GM19438 (cell line): ENCODE results near the gene HSDL1.
A peak's percentile ranks its signal among the peaks of the same experiment; 100 is the strongest.

Source experiments
- ATAC-seq: cut with Tn5 transposase; IDR thresholded peaks from one replicate; pipeline ENCODE4 v1.9.1; 2021; ENCODE audit warnings: low read depth; ENCODE audit not compliant: unreplicated experiment

The HSDL1 gene

DNA sequence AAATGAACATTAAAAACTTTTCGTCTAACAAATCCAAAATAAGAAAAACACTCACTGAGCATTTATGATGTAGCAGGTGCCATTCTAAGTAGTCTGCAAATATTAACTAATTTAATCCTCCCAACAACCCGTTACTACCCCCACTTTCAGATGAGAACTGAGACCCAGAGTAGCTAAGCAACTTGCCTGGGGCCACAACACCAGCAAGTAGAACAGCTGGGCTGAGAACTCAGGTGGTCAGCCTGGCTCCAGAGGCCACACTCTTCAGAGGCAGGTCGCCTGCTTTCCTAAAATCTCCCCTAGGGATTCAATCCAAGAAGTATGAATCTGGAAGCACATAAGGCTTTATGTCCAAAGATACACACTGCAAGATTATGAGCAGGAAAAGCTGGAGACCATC, 34.5 kb downstream of the HSDL1 start:
- no peak for ATAC-seq

DNA sequence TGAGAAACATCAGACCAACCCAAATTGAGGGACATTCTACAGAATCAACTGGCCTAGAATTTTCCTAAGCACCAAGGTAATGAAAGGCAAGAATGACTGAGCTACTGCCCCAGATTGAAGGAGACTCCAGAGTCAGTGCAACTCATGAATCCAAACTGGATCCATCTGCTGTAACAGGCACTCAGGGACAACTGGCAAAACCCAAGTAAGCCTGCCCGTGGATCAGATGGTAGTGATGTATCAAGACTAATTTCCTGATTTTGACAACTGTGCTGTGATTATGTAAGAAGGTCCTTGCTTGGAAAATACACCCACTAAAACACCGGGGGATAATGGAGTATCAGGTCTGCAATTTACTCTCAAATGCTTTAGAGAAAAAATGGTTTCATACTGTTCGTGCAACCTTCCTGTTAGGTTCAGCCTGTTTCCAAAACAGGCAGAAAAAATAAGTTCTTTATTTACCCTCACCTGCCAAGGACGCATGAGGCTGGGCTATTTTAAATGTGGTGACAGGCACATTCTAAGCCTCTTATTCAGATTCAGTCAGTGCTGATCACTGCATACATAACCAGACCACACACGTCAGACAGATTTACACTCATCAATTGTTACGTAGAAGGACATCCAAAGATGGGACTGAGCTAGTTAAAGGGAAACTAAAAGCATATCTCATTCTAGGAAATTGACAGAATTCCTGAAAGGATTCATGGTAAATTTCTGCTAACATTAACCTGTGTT, 35.2 kb downstream of the HSDL1 start:
- ATAC-seq: no peak

DNA sequence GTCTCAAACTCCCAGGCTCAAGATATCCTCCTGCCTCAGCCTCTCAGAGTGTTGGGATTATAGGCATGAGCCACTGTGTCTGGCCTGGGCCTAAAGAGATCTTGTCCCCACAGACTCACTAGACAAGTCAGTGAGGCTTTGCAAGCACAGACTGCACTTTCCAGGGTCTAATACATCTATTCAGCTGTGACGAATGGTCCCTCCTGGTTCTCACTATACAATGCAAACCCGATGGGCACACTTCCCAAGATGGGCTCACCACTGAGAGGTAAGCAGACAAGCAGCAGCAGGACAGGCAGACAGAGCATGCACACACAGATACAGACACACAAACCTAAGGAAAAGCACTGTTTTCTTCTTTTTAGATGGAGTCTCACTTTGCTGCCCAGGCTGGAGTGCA, 37.1 kb downstream of the HSDL1 start:
- ATAC-seq: no peak

DNA sequence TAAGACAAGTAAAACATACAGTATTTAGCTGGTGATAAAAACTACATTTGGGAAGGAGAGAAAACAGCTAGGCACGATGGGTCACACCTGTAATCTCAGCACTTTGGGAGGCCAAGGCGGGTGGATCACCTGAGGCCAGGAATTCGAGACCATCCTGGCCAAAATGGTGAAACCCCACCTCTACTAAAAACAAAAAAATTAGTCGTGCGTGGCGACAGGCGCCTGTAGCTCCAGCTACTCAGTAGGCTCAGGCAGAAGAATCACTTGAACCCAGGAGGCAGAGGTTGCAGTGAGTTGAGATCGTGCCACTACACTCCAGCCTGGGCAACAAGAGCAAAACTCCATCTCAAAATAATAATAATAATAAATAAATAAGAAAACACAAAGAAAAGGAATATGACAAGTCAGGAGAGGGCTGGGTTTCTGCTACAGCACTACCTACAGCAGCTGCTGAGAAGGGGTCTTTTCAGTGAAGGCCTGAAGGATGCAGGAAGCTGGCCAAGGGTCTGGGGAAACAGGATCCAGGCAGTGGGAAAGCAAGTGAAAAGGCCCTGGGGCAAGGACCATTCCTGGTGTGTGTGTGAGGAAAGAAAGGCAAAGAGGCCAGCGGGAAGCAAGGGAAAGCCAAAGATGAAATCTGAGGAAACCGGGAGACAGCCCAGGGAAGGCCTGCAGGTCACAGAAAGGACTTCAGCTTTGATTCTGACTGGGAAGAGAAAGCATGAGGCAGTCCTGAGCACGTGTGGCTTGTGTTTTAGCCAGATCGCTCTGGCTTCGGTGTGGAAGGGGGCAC, 38.8 kb downstream of the HSDL1 start:
- no peak for ATAC-seq

DNA sequence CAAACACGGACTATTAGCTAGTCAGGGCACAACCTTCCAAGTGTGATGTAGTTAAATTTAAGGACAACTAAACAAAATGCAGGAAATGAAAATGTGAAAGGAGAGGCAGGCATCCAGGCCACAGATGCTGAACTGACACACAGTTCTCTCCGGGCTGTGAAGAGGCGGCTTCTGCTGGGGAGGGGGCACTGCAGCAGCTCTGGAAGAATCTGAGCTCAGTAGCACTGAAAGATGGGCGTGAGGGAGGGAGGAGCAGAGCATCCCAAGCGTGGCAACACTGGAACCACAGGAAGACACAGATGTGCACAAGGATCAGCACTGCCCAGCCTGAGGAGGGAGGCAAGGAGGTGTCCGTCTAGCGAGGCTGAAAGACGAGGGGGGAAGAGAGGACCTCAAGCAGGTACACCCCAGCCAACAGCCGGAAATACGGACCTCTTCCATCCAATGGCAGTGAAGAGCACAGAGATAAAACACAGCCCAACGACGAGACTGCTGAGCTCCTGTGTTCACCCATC, 39.6 kb downstream of the HSDL1 start:
- no peak for ATAC-seq

DNA sequence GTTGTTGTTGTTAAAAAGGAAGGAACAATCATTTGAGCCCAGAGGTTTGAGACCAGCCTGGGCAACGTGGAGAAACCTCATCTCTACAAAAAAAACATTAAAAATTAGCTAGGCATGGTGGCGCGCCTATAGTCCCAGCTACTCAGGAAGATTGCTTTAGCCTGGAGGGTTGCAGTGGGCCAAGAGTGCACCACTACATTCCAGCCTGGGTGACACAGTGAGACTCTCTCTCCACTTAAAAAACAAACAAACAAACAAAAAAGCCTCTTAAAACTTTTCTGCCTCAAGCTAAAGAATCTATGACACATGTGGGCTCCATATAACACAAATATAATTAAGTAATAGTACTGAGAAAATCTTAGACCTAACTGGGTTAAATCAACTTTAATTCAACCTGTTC, 40.7 kb downstream of the HSDL1 start:
- no peak for ATAC-seq

DNA sequence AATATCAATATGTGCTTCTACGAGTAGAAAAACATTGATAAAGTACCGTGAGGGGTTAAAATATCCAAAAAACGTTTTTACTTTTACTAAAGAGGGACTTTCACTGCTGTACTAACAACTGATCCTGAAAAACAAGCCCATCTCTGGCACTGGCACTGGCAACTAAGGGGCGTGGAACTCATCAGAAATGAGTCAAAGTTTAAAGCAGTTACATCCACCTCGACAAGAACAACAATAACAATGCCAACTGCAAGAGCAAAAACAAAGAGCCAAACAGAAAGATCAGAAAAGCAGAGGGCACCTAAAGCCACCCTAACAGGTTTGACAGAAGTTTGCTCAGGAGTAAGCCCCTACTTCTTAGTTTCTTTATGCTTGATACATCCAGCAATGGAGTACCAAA, 41.3 kb downstream of the HSDL1 start:
- no peak for ATAC-seq

DNA sequence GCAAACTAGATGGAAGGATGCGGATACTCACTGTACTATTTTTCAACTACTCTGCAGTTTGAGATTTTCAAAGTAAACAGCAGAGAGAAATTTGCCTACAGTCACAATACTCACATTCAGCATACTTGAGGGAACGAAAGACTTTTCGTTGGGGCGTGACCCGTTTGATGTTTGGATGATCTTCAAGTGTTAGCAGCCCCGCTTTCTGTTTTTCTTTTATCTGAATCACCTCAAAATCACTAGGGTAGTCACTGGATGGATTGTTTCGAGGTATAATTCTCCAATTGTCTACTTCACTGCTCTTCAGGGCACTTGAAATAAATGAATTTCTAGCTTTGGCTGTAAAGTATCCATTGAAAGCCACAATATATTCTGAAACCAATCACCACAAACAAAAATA, 46.0 kb downstream of the HSDL1 start:
- ATAC-seq: no peak

DNA sequence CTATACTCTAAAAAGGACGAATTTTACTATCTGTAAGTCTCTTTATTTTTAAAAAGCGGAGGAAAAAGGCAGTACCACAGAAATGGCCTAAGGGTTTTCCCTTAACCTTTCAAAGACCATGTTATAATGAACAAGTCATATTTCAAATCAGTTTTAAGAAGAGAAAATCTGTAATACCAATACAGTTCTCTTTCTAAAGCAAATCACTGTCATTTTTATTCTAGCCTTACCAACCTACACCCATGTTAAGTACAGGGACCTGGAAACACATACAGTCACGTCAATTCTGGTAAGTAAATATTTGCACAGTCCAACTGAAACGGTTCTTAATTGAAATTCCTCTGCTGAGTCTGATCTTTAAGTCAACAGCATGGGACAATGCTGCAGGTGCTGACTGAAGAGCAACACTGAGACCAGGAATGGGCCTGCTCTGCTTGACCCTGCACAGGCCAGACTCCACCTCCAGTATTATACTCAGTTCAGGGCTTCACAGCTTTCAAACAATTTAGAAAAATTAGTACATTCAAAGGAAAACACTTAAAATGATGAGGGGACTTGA, 48.5 kb downstream of the HSDL1 start:
- ATAC-seq: no peak

DNA sequence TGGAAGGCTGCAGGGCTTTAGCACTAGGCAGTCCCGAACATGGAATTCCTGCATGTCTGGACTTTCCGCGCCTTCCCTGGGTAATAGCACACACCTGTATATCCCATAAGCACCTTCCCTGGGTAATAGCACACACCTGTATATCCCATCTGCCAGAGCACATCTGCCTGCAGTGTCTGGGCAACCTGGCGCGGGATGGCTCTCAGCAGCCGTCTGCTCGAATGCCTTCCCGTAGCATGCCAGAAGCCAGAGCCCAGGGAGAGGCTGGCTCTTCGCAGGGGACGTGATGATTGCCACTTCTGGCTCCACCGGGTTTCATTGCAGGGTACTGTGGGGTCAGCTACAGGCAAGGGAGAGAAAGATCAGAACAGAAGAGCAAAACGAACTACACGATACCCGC, 49.5 kb downstream of the HSDL1 start:
- no peak for ATAC-seq

DNA sequence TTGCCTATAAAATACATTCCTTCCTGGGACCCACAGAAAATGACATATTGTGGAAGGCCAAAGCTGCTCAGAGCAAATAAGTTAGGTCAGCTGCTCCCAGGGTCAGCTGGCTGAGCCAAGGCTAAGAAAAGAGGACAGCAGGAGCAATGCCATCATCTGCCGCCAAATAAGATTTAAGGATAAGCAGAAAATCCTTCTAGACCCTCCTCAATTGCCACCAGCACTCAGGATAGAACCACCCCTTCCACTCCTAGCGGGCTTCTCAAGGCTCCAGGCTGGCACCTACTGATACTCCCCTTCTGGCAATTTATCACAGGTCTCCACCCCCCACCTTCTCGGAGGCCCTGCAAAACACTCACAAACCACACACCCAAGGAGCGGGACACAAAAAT, 51.1 kb downstream of the HSDL1 start:
- no peak for ATAC-seq

DNA sequence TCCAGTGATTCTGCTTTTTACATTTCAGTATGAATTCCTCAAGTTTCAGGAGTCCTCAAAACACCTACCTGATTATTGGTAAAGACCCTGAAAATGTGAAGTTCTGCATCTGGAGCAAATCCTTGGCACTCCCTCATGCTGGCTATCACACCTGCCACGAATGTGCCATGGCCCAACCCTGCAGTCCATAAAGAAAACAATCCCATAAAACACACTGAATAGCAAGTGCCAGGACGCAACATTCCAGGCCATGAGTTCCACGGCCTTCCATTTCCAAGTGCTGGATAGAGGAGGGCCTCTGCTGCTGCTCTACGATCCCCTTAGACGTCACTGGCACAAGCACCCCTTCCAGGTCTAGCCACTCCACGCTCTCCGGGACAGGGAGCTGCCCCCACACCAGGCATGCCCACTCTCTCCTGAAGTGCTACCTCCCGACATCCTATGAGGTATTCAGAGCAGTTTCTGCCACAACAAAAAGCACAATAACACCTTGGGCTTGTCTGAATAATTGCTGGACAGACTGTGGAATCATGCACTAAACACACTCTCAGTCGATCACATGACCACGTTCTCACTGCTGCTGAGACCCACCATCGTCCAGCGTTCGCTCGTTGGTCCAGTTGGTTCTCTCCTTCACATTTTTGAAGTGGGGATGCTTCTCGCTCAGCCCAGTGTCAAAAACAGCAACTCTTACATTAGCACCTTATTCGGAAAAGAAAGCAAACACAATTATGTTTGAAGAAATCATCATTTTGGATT, 51.7 kb downstream of the HSDL1 start:
- ATAC-seq: no peak

DNA sequence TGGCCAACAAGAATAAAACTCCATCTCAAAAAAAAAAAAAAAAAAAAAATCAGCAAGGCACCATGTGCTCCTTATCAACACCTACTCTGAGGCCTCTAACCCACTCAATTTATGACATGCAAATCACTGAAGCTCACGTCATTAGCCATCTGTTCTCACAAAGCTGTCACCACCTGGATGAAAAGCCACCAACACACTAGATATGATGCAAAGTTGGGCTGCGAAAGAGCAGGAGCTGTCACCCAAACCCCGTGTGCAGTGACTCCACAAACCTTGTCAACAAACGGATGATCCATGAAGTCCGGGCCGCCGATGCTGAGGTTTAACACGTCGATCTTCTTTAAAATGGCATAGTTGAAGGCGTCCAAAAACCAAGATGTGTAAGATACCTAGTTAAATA, 53.5 kb downstream of the HSDL1 start:
- ATAC-seq: no peak

DNA sequence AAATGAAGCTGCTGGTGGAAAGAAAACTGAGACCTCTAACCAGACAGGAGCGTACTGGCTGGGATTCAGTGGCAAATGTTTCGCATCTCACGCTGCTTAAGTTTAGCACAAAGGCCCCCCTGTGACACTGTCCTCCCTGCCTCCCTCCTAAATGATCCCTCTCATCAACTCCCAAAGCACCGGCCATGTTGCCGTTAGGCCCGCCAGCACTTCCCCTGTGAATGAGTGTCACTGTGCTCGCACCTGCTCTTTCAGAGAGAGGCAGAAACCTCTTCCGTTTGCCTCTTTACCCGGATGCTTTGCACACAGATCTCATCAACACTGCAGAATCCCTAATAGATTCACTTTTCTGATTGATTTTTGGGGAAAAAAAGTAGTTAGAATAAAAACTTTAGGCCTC, 54.8 kb downstream of the HSDL1 start:
- no peak for ATAC-seq

DNA sequence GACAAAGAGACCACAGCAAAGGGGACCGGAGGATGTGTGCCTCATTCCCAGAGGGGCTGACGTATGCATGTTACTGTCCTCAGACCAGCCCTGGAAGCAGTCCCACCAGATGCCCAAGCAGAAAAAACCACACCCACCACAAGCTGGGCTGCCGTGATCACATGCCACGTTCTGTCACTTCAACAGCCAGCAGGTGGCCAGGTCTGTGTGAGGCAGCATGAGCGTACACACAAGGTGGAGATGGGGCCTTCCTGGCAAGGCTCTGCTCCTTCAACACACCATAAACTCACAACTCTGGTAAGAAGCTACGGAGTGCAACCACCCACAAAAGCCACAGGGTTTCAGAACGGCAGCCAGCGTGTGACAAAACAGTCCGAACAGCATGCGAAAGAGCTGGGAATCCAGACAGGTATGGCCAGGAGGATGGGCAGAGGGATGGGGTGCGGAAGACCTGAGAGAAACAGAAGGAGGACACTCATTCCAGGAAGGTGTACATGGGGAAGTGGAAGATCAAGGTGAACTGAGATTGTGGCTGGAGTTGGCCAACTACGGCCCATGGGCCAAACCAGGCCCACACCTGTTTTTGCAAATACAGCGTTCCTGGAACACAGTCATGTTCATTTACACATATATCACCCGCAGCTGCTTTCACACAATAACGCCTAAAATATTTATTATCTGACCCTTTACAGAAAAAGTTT, 56.1 kb downstream of the HSDL1 start:
- peak; percentile 78 for ATAC-seq

DNA sequence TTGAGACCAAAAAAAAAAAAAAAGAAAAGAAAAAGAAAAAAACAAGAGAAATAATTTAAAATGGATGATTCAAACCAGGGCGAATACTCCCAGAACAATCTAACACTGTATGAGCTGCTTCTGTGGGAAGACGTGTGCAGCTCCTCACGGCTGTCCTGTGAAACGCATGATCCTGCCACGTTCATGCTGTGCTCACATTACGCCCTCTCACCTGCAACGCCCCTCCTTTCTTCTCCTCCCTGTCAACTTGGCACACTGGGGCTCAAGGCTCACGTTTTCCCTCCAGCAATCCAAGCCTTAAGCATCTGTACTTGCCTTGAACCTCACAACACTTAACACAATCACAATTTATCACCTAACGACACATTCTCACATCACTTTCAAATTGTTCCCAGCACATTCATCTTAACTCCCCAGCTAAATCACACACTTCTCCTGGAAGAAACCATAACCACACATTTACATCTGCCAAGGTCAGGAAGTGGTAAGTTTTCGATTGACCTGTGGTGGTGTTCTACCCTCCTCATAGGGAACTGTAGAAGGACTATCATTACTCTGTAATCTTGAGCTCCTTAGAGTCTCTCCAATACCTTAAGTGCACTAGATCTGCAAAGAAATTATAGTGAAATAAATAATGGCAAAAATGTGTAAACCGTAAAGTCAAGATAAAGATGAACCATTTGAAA, 57.4 kb downstream of the HSDL1 start:
- ATAC-seq: no peak

DNA sequence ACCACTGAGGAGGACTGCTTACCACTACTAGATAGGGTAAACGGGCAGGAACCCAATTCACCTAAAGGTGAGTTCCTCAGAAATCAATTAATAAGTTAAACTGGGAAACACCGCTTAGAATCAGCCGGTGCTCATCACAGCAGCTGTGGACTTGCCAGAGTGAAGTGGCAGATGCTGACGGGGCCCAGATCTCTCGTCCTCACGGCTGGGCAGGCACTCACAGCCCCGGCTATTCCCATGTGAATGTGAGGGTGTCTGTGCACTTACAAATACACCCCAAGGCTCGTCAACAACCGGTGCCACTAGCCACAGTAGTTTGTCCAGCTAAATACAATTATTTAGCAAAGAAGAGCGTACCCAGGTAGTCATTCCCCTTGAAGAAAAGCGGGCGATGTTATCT, 58.0 kb downstream of the HSDL1 start:
- no peak for ATAC-seq

DNA sequence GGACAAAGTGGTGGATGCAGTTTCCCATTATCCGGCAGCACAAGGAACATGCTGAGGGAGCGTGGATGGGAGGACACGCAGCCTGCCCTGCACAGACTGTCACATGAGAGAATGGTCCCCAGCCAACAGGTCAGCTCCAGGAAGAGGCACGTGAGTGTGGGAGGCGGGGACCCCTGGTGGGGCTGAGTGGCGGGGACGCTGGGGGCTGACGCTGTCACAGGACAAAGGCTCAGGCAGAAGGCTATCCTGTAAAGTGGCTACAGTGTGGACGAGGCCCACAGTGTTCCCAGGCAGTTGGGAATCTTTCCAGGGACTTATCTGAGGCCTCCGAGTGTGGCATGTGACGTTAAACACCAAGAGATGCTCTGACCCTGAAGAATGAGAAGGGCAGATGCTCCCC, 58.6 kb downstream of the HSDL1 start:
- ATAC-seq: no peak

DNA sequence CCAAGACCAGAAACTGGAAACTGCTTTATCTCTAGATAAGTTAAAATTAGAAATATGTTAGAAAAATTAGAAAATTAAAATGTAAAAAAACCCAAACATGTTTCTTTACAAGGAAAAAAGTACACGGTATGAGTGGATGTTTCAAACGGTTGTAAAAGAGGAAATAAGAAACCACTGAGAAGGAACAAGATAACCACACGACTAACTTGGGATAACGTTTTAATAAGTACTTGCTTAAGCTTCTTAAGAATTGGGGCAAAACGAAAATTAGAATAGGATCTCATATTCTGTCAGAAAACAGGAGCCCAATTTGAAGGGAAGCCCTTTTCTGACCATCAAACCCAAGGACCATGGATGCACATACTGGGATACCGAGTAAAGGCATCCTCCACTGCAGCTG, 59.2 kb downstream of the HSDL1 start:
- ATAC-seq: no peak

DNA sequence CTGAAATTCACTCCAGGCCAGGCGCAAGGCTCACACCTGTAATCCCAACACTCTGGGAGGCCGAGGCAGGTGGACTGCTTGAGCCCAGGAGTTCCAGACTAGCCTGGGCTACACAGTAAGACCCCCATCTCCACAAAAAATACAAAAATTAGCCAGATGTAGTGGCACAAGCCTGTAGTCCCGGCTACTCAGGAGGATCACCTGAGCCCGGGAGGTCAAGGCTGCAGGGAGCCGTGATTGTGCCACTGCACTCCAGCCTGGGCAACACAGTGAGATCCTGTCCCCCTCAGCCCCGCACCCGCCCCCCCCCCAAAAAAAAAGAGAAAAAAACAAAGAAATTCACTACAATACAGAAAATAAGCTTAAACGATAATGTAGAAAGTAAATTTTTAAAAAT, 59.7 kb downstream of the HSDL1 start:
- no peak for ATAC-seq
